OCI-LY3 (cell line): ENCODE results near the gene SLC1A4.

Experiments used
- EZH2phosphoT487 ChIP-seq: fragments of 200-600 bp; shearing (Covaris generic); IDR thresholded peaks from 2 replicates; pipeline ENCODE4 v1.6.1; 2018; ENCODE audit warnings: antibody characterized with exemption, mixed run types, low read depth
- TF ChIP-seq, protein P1 (sequence below): fragments of 200-600, 300-600 bp; sonication (generic); IDR thresholded peaks from 2 replicates; pipeline ENCODE4 v1.5.1; 2014; ENCODE audit warnings: antibody characterized with exemption, low read length, low read depth

DNA sequence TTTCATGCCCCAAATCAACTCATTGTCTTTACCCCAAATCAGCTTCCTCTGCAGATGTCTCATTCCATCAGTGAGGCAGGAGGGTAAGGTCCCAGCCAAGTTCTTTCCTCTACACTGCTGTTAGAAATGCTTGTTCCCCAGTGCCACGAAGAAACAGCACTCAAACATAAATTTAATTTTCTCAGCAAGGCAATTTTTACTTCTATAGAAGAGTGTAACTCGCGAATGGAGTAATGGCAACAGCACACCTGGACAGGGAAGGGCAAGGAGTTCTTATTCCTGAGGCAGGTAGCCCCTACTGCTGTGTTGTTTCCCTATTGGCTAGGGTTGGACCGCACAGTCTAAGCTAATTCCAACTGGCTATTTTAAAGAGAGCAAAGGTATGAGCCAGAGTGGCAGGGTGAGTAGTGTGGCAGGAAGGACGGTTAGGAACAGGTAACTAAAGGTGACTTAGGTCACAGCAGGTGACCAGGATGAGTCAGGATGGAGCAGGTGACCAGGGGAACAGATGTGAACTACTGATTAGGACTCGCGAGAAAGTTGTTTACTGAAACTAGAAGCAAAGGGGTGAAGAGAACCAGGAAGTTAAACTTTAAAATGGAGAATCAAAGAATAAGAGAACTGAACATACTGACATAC, 55.0 kb downstream of the SLC1A4 start:
- TF ChIP-seq, protein P1, sequence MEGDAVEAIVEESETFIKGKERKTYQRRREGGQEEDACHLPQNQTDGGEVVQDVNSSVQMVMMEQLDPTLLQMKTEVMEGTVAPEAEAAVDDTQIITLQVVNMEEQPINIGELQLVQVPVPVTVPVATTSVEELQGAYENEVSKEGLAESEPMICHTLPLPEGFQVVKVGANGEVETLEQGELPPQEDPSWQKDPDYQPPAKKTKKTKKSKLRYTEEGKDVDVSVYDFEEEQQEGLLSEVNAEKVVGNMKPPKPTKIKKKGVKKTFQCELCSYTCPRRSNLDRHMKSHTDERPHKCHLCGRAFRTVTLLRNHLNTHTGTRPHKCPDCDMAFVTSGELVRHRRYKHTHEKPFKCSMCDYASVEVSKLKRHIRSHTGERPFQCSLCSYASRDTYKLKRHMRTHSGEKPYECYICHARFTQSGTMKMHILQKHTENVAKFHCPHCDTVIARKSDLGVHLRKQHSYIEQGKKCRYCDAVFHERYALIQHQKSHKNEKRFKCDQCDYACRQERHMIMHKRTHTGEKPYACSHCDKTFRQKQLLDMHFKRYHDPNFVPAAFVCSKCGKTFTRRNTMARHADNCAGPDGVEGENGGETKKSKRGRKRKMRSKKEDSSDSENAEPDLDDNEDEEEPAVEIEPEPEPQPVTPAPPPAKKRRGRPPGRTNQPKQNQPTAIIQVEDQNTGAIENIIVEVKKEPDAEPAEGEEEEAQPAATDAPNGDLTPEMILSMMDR: no peak
- TF ChIP-seq EZH2phosphoT487: no peak
